ENCODE measurements around the gene STAP2. TPM values are rescaled to one million over a fixed set of nuclear protein-coding genes. Genes with fewer than 3 reads are reported as not detected.
"Not testable (repeated sequence)": the region's sequence is repeated elsewhere in the genome, so short reads cannot be mapped to it uniquely, and the experiment has no call there.

Gene STAP2
- total RNA-seq, 4 donors from 2014 or later, result 3.1 to 6.0 (median 4.8) TPM; not detected in 1

DNA sequence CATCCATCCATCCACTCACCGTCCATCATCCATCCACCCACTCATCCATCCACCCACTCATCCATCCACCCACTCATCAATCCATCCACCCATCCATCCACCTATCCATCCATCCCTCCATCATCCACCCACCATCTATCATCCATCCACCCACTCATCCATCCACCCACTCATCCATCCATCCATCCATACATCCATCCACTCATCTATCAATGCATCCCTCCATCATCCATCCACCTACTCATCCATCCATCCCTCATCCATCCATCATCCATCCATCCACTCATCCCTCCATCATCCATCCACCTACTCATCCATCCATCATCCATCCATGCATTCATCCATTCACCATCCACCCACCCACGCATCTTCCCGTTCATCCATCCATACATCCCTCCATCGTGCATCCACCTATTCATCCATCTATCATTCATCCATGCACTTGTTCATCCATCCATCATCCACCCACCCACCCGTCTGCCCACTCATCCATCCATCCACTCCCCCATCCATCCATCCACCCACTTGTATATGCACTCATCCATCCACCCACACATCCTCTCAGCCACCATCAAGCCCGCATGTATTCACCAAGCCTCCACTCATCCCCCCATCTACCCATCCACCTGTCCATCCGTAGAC lies 3.6 kb downstream of the STAP2 start:
- WGBS, 2 donors, result 93 to 94% methylated on average over 7 of the region's 7 CpGs
- Histone ChIP-seq H3K4me1 (peaks cover 0 to 14% (median 0%) of the 10 kb centered on the region in 4 donors), H3K27ac (no peak overlapping the region), H3K4me3 (no peak overlapping the region), H3K27me3 (no peaks in the 10 kb centered on the region), H3K36me3 (no peaks in the 10 kb centered on the region), H3K9me3 (no peaks in the 10 kb centered on the region)
- TF ChIP-seq EP300 (IDR thresholded peaks at IDR 0.05) (no peak), CTCF (IDR thresholded peaks at IDR 0.05) (no peak), POLR2A (IDR thresholded peaks at IDR 0.05) (no peak)
- no peak for DNase-seq (ENCODE audit: low spot score in 2 of 2)

- no peak for DNase-seq (ENCODE audit: low spot score in 2 of 2)
- Histone ChIP-seq H3K4me3 (no peak overlapping the region), H3K27ac (no peak overlapping the region), H3K36me3 (no peaks in the 10 kb centered on the region), H3K4me1 (peaks cover 0 to 26% (median 9%) of the 10 kb centered on the region in 4 donors), H3K27me3 (peaks cover 0 to 15% of the 10 kb centered on the region in 2 donors), H3K9me3 (no peaks in the 10 kb centered on the region)
- 95 to 99% methylated on average over 15 to 19 of the region's 19 CpGs for WGBS, 2 donors
- TF ChIP-seq POLR2A (IDR thresholded peaks at IDR 0.05) (no peak), CTCF (IDR thresholded peaks at IDR 0.05) (no peak), EP300 (IDR thresholded peaks at IDR 0.05) (no peak)
Measured at GRCh38 chr19:4329858-4330257, 8.8 kb downstream of the STAP2 start.

DNA sequence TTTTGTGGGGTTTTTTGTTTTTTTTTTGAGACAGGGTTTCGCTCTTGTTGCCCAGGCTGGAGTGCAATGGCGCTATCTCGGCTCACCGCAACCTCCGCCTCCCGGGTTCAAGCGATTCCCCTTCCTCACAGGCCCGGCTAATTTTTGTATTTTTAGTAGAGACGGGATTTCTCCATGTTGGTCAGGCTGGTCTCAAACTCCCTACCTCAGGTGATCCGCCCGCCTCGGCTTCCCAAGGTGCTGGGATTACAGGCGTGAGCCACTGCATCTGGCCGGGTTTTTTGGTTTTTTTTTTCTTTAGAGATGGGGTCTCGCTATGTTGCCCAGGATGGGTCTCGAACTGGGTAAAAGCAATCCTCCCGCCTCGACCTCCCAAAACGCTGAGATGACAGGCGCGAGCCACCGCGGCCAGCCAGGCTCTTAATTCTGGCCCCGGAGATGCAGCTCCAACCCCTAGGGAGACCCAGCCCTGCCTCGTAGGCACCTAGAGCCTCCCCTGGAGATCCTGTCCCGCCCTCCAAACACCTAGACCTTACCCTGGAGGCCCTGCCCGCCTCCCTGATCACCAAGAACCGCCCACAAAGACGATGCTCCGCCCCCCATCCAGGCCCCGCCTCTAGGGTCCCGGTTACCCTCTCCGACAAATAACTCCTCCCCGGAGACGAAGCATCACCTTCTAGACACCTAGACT lies 9.5 kb downstream of the STAP2 start:
- H3K36me3 ChIP-seq; DNase-seq (ENCODE audit: low spot score in 2 of 2); H3K9me3 ChIP-seq: not testable (repeated sequence)
- WGBS, 2 donors, result 26 to 48% methylated on average over 35 of the region's 35 CpGs
- peak overlapping the region in 1 of 4 donors; percentile 20 for H3K27ac ChIP-seq
- peak overlapping the region; percentile 27 to 51 (median 42) for H3K4me3 ChIP-seq
- peaks cover 0 to 15% of the 10 kb centered on the region in 2 donors for H3K27me3 ChIP-seq
- peaks cover 0 to 26% (median 9%) of the 10 kb centered on the region in 4 donors for H3K4me1 ChIP-seq

GRCh38 chr19:4328243-4328990 lies 10.2 kb downstream of the STAP2 start:
- Histone ChIP-seq H3K27me3 (peaks cover 0 to 15% of the 10 kb centered on the region in 2 donors), H3K9me3 (no peaks in the 10 kb centered on the region), H3K36me3 (no peaks in the 10 kb centered on the region), H3K4me1 (peaks cover 0 to 26% (median 9%) of the 10 kb centered on the region in 4 donors), H3K27ac (peak overlapping the region in 1 of 4 donors; percentile 20), H3K4me3 (peak overlapping the region; percentile 27 to 51 (median 42))
- 2 to 3% methylated on average over 44 to 49 of the region's 49 CpGs for WGBS, 2 donors
- DNase-seq (ENCODE audit: low spot score in 2 of 2), result peak; percentile 56 to 86
- TF ChIP-seq CTCF (IDR thresholded peaks at IDR 0.05) (peak in 2 of 5 experiments; percentile 29), POLR2A (IDR thresholded peaks at IDR 0.05) (no peak)

DNA sequence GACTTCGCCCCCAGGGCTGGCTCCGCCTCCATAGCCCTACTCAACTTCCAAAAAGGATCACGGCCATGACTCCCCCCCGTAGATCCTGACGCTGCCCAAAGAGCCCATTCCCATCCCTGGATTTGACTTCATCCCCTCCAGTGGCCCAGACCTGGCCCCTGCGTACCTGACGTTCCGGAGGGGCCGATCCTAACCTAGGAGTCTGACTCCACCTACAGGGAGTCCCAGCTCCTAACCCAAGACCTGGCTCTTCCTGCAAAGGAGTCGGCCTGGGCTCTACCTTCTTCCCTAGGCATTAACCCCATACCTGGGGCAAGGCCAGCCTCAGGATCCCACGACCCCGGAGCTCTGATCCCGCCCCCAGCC lies 10.8 kb downstream of the STAP2 start:
- no peak for DNase-seq (ENCODE audit: low spot score in 2 of 2)
- 10 to 11% methylated on average over 13 of the region's 13 CpGs for WGBS, 2 donors
- H3K27ac ChIP-seq, result no peak overlapping the region
- H3K4me3 ChIP-seq, result peak overlapping the region; percentile 20 to 36 (median 22)
- H3K9me3 ChIP-seq, result peaks cover 0 to under 1% (median 0%) of the 10 kb centered on the region in 4 donors
- peaks cover 0 to 26% (median 9%) of the 10 kb centered on the region in 4 donors for H3K4me1 ChIP-seq
- TF ChIP-seq EP300 (IDR thresholded peaks at IDR 0.05) (no peak), POLR2A (IDR thresholded peaks at IDR 0.05) (no peak), CTCF (IDR thresholded peaks at IDR 0.05) (no peak)
- peaks cover 0 to 15% of the 10 kb centered on the region in 2 donors for H3K27me3 ChIP-seq
- H3K36me3 ChIP-seq, result no peaks in the 10 kb centered on the region
